ENCODE results near the gene MGLL. TPM values are rescaled to one million over a fixed set of nuclear protein-coding genes. Genes with fewer than 3 reads are reported as not detected.
A peak's percentile ranks its signal among the peaks of the same experiment; 100 is the strongest.

MGLL gene
- 36.4 to 61.0 TPM (median 59.5 TPM) in 3 replicates for total RNA-seq
- long read RNA-seq, full-length matches to known transcripts, result 111 of 138 reads
- long read RNA-seq, partial matches to known transcripts, result 5 of 138 reads
- long read RNA-seq, other reads (novel, unspliced or antisense), result 22 of 138 reads

DNA sequence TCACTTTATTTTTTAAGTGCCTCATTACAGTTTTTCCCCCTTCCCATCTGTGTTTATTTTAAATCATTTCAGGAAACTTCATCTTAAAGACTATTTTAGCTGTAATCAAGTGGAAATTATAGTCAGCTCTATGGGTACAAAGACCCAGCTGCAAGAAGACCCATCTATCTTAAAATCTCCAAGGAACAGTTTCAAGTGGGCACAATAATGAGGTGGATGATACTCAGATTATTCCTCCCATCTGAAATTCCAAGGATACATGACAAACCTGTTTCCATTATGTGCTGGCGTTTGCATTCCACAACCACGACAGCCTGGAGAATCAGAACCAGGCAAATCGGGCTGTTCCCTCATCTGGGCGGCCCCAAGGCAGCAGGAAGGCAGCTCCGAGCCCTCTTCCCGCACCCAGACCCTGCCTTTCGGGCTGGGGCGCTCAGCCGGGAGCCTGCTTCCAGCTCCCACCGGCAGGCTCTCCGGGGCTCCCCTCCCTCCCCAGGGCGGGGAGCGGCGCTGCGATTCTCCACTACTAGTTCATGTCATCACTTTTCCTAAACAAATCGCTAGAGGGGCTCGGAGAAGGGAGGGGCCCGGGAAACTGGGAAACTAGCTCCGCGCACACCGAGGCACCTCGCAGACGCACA, at the start of gene MGLL:
TSS of gene MGLL (minus strand) at position 475 of the 641 bp plus-strand sequence. CDS start at position 278, 197 bp downstream.
- Mint-ChIP-seq H3K4me3 (ENCODE audit: unreplicated experiment) (peak within 1 kb of the TSS; percentile 91), H3K27ac (ENCODE audit: unreplicated experiment) (peak within 1 kb of the TSS; percentile 72), H3K36me3 (ENCODE audit: low read depth) (no peaks in the 10 kb centered on the region), H3K27me3 (ENCODE audit: low read depth) (no peaks in the 10 kb centered on the region), H3K4me1 (ENCODE audit: low read depth) (peaks cover 47% of the 10 kb centered on the region), H3K9me3 (ENCODE audit: low read depth) (peaks cover 4% of the 10 kb centered on the region)
- TF ChIP-seq, protein P1, sequence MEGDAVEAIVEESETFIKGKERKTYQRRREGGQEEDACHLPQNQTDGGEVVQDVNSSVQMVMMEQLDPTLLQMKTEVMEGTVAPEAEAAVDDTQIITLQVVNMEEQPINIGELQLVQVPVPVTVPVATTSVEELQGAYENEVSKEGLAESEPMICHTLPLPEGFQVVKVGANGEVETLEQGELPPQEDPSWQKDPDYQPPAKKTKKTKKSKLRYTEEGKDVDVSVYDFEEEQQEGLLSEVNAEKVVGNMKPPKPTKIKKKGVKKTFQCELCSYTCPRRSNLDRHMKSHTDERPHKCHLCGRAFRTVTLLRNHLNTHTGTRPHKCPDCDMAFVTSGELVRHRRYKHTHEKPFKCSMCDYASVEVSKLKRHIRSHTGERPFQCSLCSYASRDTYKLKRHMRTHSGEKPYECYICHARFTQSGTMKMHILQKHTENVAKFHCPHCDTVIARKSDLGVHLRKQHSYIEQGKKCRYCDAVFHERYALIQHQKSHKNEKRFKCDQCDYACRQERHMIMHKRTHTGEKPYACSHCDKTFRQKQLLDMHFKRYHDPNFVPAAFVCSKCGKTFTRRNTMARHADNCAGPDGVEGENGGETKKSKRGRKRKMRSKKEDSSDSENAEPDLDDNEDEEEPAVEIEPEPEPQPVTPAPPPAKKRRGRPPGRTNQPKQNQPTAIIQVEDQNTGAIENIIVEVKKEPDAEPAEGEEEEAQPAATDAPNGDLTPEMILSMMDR (IDR thresholded peaks at IDR 0.05), result peak; percentile 31
- no peak for DNase-seq (ENCODE audit: low spot score)

DNA sequence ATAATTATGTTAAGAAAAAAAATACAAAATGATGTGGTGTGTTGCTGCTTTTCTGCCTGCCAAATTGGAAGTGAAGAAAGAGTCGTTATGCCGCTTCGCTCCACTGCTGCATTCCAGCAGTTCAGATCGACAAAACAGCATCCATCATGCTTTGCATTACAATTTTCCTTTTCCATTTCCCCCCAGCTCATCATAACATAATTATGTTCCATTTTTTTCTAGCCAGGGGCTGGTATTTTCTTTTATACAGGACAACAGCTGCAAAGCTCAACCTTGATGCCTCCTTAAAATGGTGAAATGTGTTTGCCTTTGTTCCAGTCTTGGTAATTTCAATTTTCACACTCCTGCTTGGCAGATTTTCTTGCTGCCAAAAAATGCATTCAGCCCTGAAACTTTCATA, 47.8 kb upstream of the MGLL start:
- TF ChIP-seq, protein P1 (IDR thresholded peaks at IDR 0.05), result no peak
- no peak overlapping the region for H3K4me3 Mint-ChIP-seq (ENCODE audit: unreplicated experiment)

DNA sequence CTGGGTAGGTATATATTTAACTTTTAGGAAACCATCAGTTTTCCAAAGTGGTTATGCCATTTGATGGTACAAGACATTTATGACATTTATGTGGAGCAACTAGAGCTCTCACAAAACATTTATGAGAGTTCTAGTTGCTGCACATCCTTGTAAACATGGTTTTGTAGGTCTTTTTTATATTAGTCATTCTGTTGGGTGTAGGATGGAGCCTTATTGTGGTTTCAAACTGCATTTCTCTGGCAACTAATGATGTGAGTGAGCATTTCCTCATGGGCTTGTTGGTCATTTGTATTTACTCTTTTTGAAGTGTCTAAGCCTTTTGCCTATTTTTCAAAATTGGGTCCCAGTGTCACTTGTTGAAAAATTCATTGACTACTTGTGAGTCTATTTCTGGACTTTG, 45.7 kb upstream of the MGLL start:
- H3K27ac Mint-ChIP-seq (ENCODE audit: unreplicated experiment), result no peak overlapping the region
- H3K4me3 Mint-ChIP-seq (ENCODE audit: unreplicated experiment), result no peak overlapping the region
- TF ChIP-seq, protein P1 (IDR thresholded peaks at IDR 0.05), result no peak
- peaks cover 18% of the 10 kb centered on the region for H3K4me1 Mint-ChIP-seq (ENCODE audit: low read depth)
- DNase-seq (ENCODE audit: low spot score), result no peak
- no peaks in the 10 kb centered on the region for H3K27me3 Mint-ChIP-seq (ENCODE audit: low read depth)
- H3K36me3 Mint-ChIP-seq (ENCODE audit: low read depth), result no peaks in the 10 kb centered on the region
- H3K9me3 Mint-ChIP-seq (ENCODE audit: low read depth), result no peaks in the 10 kb centered on the region

More for the DNA sequence above, 47.8 kb upstream of the MGLL start:
- no peak for DNase-seq (ENCODE audit: low spot score)
- Mint-ChIP-seq H3K9me3 (ENCODE audit: low read depth) (no peaks in the 10 kb centered on the region), H3K27ac (ENCODE audit: unreplicated experiment) (no peak overlapping the region), H3K27me3 (ENCODE audit: low read depth) (no peaks in the 10 kb centered on the region), H3K4me1 (ENCODE audit: low read depth) (peaks cover 18% of the 10 kb centered on the region), H3K36me3 (ENCODE audit: low read depth) (no peaks in the 10 kb centered on the region)

DNA sequence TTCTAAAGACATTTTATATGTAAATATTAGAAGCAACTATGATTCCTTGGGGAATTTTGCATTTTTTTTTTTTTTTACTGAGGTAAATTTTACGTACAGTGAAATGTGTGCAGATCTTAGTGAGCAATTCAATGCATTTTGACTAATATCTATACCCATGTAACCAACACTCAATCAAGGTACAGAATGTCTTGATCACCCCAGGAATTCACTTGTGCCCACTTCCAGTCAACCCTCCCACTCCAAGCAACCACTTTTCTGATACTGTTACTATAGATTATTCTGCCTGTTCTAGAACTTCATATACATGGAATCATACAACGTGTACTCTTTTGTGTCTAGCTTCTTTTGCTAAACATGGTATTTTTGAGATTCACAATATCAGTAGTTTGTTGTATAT, 45.1 kb upstream of the MGLL start:
- H3K36me3 Mint-ChIP-seq (ENCODE audit: low read depth), result no peaks in the 10 kb centered on the region
- no peaks in the 10 kb centered on the region for H3K27me3 Mint-ChIP-seq (ENCODE audit: low read depth)
- no peak overlapping the region for H3K27ac Mint-ChIP-seq (ENCODE audit: unreplicated experiment)
- TF ChIP-seq, protein P1 (IDR thresholded peaks at IDR 0.05), result no peak
- DNase-seq (ENCODE audit: low spot score), result no peak
- H3K4me3 Mint-ChIP-seq (ENCODE audit: unreplicated experiment), result no peak overlapping the region
- H3K9me3 Mint-ChIP-seq (ENCODE audit: low read depth), result no peaks in the 10 kb centered on the region
- peaks cover 18% of the 10 kb centered on the region for H3K4me1 Mint-ChIP-seq (ENCODE audit: low read depth)

DNA sequence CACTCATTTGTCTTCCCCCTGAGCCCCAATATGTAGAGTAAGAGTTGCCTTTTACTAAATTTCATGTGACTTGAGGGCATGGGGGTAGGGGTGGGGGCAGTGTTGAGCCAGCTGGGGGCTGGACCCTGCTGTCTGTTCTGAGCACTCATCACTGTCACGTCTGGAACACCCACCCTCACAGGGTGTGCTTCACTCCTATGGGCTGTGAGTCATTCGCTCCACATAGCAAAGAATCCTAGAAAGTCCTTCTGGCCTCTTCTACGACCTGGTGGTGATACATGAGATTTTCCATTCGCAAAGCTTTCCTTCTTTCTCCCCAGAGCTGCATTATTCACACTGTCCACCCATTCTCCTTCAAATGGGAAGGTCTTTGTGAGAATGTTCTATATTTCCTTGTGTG, 43.6 kb upstream of the MGLL start:
- DNase-seq (ENCODE audit: low spot score), result no peak
- Mint-ChIP-seq H3K27ac (ENCODE audit: unreplicated experiment) (peak overlapping the region; percentile 74), H3K4me3 (ENCODE audit: unreplicated experiment) (no peak overlapping the region), H3K36me3 (ENCODE audit: low read depth) (no peaks in the 10 kb centered on the region), H3K27me3 (ENCODE audit: low read depth) (no peaks in the 10 kb centered on the region), H3K4me1 (ENCODE audit: low read depth) (peaks cover 18% of the 10 kb centered on the region), H3K9me3 (ENCODE audit: low read depth) (no peaks in the 10 kb centered on the region)
- TF ChIP-seq, protein P1 (IDR thresholded peaks at IDR 0.05), result peak; percentile 70
